ENCODE results near the gene KCNE5.
A peak's percentile ranks its signal among the peaks of the same experiment; 100 is the strongest.
"Not testable (repeated sequence)": the region's sequence is repeated elsewhere in the genome, so short reads cannot be mapped to it uniquely, and the experiment has no call there.

Gene KCNE5

DNA sequence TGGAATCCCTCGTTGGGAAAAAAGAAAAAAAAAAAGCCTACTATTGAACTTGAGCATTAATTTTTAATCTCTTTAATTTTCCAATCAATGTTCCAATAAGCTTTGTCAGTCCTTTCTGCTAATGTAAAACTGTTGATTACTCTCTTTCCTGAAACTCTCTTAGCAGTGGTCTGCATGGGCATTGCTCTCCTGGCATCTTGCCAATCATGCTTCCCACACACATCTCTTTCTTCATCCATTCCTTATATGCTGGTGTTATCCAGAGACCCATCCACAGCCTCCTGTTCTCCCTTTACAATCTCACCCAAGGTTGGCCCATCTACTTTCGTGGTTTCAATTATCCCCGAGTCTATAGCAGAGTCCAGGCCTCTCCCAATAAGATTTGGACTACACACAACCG is 31.8 kb upstream of the KCNE5 start:
- Mint-ChIP-seq H3K4me1 (peaks cover 11% of the 10 kb centered on the region), H3K27ac (peak overlapping the region in 2 of 3 experiments; percentile 41 to 66), H3K36me3 (ENCODE audit: low read depth) (peaks cover 51% of the 10 kb centered on the region), H3K9me3 (peaks cover 9% of the 10 kb centered on the region), H3K27me3 (ENCODE audit: low read depth) (no peaks in the 10 kb centered on the region), H3K4me3 (no peak overlapping the region)
- TF ChIP-seq, protein P1, sequence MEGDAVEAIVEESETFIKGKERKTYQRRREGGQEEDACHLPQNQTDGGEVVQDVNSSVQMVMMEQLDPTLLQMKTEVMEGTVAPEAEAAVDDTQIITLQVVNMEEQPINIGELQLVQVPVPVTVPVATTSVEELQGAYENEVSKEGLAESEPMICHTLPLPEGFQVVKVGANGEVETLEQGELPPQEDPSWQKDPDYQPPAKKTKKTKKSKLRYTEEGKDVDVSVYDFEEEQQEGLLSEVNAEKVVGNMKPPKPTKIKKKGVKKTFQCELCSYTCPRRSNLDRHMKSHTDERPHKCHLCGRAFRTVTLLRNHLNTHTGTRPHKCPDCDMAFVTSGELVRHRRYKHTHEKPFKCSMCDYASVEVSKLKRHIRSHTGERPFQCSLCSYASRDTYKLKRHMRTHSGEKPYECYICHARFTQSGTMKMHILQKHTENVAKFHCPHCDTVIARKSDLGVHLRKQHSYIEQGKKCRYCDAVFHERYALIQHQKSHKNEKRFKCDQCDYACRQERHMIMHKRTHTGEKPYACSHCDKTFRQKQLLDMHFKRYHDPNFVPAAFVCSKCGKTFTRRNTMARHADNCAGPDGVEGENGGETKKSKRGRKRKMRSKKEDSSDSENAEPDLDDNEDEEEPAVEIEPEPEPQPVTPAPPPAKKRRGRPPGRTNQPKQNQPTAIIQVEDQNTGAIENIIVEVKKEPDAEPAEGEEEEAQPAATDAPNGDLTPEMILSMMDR (IDR thresholded peaks at IDR 0.05; ENCODE audit: unreplicated experiment in 3 of 3): no peak

GRCh38 chrX:109655502-109656201 is 30.7 kb upstream of the KCNE5 start:
- Mint-ChIP-seq H3K36me3 (ENCODE audit: low read depth) (peaks cover 46% of the 10 kb centered on the region), H3K9me3 (peaks cover 9% of the 10 kb centered on the region), H3K27ac (peak overlapping the region; percentile 33 to 76 (median 66)), H3K4me1 (peaks cover 11% of the 10 kb centered on the region), H3K27me3 (ENCODE audit: low read depth) (no peaks in the 10 kb centered on the region), H3K4me3 (peak overlapping the region in 1 of 3 experiments; percentile 5)
- TF ChIP-seq, protein P1 (IDR thresholded peaks at IDR 0.05; ENCODE audit: unreplicated experiment in 3 of 3): no peak

DNA sequence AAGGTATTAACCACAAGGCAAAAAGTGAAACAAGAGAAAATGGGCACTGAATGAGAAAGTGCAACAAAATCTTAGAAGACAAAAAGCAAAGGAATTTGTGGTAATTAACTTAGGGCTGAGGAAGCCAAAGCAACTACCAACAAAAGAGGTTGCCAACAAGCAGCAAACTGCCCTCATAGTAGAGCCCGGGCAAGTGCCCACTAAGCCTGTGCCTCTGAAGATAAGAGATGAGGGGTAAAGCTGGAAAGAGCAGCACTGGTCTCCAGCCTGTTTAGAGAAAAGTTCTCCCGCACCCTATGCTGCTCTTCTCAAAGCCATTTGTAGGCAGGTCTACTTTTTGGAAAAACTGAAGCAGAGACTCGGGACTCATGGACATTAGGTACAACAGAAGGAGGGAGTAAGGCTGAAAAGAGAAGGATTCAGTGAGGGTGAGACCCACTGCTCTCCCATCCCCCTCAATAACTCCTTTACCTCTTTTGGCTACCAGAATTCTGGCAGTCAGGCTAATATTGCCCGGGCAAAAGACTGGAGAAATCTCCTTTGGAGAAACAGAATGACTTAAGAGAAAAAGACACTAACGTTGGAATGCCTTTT is 29.6 kb upstream of the KCNE5 start:
- TF ChIP-seq, protein P1 (IDR thresholded peaks at IDR 0.05; ENCODE audit: unreplicated experiment in 3 of 3): no peak
- Mint-ChIP-seq H3K36me3 (ENCODE audit: low read depth) (peaks cover 36% of the 10 kb centered on the region), H3K27me3 (ENCODE audit: low read depth) (no peaks in the 10 kb centered on the region), H3K9me3 (peaks cover 9% of the 10 kb centered on the region), H3K4me1 (peaks cover 11% of the 10 kb centered on the region), H3K4me3 (no peak overlapping the region), H3K27ac (peak overlapping the region in 1 of 3 experiments; percentile 66)

DNA sequence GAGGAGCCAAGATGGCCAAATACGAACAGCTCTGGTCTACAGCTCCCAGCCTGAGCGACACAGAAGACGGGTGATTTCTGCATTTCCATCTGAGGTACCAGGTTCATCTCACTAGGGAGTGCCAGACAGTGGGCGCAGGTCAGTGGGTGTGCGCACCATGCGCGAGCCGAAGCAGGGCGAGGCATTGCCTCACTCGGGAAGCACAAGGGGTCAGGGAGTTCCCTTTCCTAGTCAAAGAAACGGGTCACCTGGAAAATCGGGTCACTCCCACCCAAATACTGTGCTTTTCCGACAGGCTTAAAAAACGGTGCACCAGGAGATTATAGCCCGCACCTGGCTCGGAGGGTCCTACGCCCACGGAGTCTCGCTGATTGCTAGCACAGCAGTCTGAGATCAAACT is 19.7 kb upstream of the KCNE5 start:
- peaks cover 36% of the 10 kb centered on the region for H3K36me3 Mint-ChIP-seq (ENCODE audit: low read depth)
- not testable (repeated sequence) for H3K27me3 Mint-ChIP-seq (ENCODE audit: low read depth); H3K27ac Mint-ChIP-seq; H3K4me1 Mint-ChIP-seq; H3K4me3 Mint-ChIP-seq
- H3K9me3 Mint-ChIP-seq: peaks cover 14% of the 10 kb centered on the region

DNA sequence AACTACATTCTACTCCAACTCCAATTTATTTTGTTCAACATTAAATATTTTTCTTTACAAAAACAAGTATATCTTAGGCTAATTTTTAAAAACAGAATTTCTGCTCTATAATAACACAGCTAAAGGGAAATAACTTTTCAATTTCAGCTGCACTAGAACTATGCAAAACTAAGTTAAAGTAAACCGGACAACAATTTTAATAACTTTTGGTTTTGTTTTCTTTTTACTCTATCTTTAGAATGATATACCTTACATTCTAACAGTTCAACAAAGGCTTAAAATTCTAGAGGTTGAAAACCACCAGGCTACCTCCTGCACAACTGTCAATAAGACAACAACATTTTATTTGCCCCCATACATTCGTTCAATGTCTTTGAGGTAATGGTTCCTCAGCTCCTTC is 18.7 kb upstream of the KCNE5 start:
- Mint-ChIP-seq H3K27me3 (ENCODE audit: low read depth) (no peaks in the 10 kb centered on the region), H3K27ac (no peak overlapping the region), H3K9me3 (peaks cover 11% of the 10 kb centered on the region), H3K4me1 (no peaks in the 10 kb centered on the region), H3K36me3 (ENCODE audit: low read depth) (peaks cover 36% of the 10 kb centered on the region), H3K4me3 (no peak overlapping the region)
- TF ChIP-seq, protein P1 (IDR thresholded peaks at IDR 0.05; ENCODE audit: unreplicated experiment in 3 of 3): no peak

GRCh38 chrX:109638158-109638557 is 13.2 kb upstream of the KCNE5 start:
- H3K27ac Mint-ChIP-seq: no peak overlapping the region

DNA sequence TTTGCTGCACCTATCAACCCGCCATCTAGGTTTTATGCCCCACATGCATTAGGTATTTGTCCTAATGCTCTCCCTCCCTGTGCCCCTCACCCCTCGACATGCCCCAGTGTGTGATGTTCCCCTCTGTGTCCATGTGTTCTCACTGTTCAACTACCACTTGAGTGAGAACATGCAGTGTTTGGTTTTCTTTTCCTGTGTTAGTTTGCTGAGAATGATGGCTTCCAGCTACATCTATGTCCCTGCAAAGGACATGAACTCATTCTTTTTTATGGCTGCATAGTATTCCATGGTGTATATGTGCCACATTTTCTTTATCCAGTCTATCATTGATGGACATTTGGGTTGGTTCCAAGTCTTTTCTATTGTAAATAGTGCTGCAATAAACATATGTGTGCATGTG is 12.5 kb upstream of the KCNE5 start:
- H3K4me3 Mint-ChIP-seq; H3K27ac Mint-ChIP-seq; H3K4me1 Mint-ChIP-seq; H3K27me3 Mint-ChIP-seq (ENCODE audit: low read depth); H3K9me3 Mint-ChIP-seq: not testable (repeated sequence)
- H3K36me3 Mint-ChIP-seq (ENCODE audit: low read depth): peaks cover 14% of the 10 kb centered on the region

More at GRCh38 chrX:109638158-109638557, 13.2 kb upstream of the KCNE5 start:
- no peak overlapping the region for H3K4me3 Mint-ChIP-seq
- TF ChIP-seq, protein P1 (IDR thresholded peaks at IDR 0.05; ENCODE audit: unreplicated experiment in 3 of 3): no peak
- peaks cover 14% of the 10 kb centered on the region for H3K36me3 Mint-ChIP-seq (ENCODE audit: low read depth)
- H3K4me1 Mint-ChIP-seq: no peaks in the 10 kb centered on the region
- H3K9me3 Mint-ChIP-seq: no peaks in the 10 kb centered on the region
- H3K27me3 Mint-ChIP-seq (ENCODE audit: low read depth): no peaks in the 10 kb centered on the region
